ENCODE data around the gene CYB561D2.
A peak's percentile ranks its signal among the peaks of the same experiment; 100 is the strongest.

The CYB561D2 gene

DNA sequence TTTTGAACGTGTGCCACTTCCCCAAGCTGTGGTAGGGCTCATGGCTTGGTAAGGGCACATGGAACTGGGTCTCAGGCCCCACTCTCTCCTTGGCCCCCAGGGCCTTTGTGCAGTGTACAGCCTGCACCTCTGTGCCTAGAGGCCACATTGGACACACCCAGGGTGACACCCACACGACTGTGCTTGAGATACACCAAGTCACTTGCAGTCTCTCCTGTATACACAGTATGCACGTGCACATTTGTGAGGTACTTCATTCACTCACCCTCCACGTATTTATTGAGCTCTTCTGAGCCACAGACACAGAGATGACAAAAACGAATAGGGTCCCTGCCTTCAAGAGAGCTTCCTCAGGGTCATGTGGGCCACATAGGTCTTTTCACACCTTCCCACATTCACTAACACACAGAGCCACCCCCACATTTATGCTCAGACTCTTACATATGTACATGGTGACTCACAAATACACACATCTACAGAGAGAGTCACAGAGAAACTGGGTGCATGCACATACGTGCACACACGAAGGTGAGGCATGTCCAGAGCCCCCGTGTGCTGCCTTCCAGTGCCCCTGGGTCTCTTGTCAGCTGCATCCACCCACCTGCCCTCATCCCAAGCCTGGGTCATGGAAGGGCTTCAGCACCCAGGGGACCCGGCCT lies 18.5 kb downstream of the CYB561D2 start:
- DNase-seq: no peak

DNA sequence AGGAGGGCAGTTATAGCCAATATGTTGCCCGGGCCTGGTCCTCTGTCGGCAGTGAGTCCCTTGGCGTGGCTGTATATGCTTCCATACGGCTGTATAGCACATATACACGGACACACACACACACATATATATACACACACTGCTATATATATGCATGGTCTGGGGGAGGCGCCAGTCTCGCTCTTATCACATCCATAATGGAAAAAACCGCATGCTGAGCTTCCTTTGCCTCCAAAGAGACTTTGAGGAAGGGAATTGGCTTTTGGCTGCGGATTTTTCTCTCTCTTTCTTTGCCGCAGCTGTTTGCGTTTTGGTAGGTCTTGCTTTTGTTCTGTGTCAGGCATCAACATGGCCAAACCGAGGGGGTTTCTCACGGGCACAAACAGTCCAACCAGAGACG lies 19.9 kb downstream of the CYB561D2 start:
- peak; percentile 14 to 53 for DNase-seq

DNA sequence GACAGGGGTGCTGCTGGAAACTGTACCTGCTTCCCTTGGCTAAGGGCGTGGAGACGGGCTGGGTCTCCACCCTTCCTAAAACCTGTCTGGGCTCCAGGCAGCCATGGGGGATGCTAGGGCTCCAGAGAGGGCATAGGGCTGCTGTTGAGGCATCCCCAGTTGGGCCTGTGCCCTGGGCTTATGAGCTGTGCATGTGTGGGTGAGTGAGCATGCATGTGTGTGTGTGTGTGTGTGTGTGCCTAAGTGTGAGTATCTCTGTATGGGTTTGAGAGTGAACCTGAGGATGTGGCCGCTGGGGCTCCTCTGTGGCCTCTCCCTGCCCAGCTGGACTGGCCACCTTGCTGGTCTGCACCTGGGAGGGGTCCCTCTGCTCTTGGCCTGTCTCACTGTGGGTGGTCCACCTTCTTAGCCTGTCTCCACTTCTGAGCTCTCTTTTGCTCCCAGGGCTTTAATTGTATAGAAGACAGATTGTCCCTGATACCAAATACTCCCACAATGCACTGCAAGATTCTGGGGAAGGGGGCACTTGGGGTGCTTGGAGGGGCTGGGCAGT lies 20.5 kb downstream of the CYB561D2 start:
- DNase-seq: no peak

DNA sequence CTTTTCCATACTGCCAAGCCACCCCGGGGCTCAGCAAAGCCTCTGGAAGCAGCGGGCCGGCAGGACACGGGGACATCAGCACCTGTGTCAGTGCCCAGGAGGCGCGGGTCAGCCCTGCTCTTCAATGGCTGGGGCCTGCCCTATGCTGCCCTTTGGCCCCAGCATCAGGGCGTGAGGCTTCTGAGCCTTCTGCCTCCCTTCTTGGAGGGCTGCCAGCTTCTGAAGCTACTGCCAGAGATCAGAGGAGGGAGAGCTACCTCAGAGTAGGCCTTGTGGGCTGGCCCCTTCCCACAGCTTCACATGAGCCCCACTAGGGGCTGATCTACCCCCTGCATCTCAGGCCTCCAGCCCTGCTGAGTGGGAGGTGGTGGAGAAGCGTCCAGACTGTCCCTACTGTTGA lies 21.7 kb downstream of the CYB561D2 start:
- DNase-seq: peak in 1 of 2 experiments; percentile 19

DNA sequence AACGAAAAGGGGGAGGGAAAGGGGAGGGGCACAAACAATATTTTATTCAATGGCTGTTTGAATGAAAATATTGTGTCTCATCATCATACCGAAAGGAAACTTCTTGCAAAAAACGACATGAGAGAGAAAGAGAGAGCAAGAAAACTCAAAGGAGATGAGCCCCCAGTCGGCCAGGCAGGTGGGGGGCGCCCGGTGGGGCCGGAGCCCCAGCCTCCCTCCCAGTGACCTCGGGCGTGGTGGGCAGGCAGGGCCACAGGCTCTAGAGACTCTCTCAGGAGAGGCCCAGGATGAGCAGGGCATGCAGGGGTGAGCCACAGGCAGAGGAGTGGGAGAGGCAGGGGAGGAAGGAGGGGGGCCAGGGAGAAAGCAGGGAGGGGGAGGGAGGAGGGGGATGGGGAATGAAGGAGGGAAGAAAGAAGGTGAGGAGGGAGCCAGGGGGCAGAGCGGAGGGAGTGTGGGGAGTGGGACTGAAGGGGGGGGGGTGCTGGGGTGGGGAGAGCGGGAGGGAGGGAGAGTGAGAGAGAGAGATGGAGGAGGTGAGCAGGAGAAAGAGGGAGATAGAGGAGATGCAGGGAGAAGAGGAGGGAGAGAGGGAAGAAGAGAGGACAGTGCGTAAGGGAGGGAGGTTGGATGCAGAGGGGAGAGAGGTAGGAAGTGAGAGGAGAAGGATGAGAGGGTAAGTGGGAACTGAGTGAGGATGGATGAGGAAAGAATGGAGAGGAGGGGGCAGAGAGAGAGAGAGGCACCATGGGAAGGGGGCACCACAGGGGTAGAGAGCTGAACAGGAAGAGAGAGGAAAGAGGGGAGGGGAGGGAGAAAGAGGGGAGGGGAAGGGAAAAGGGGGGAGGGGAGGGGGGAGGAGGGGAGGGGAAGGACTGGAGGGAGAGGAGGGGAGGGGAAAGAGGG lies 22.7 kb downstream of the CYB561D2 start:
- DNase-seq: no peak

DNA sequence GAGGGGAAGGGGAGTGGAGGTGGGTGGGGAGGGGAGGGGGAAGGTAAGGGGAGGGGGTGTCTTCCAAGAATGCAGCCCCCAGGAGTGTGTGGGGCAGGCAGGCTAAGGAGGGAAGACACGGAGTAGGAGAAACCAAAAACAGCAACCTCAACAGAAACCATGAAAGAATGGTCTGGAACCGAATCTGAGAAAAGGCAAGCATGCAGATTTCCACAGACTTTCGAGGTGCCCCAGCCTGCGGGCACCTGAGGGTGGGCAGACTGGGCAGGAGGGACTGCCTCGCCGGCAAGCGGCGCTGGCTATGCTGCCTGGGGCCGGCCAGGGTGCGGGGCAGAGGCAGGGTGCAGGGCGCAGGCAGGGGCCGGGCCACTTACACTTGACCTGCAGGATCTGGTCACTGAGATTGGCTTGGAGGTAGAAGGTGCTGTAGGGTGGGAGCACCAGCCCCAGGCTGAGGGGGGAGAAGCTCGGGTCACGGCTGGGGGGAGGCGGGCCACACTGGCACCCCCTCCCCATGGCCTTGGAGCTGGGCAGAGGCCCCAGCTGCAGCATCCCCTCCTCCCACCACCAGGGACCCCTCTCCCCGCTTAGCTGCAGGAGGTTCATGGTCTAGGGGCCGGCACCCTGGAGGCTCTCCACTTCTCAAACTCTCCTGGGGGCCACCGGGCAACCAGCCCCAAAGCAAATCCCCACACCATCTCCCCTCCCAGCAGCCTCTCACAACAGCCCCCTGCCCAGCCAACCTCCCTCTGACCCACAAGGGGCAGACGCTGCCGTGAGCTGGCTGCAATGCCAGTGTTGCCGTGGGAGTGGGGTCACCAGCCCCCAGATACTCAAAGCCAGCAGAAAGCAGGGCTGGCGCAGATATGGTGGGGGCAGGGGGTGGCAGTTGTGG lies 23.9 kb downstream of the CYB561D2 start:
- DNase-seq: no peak

DNA sequence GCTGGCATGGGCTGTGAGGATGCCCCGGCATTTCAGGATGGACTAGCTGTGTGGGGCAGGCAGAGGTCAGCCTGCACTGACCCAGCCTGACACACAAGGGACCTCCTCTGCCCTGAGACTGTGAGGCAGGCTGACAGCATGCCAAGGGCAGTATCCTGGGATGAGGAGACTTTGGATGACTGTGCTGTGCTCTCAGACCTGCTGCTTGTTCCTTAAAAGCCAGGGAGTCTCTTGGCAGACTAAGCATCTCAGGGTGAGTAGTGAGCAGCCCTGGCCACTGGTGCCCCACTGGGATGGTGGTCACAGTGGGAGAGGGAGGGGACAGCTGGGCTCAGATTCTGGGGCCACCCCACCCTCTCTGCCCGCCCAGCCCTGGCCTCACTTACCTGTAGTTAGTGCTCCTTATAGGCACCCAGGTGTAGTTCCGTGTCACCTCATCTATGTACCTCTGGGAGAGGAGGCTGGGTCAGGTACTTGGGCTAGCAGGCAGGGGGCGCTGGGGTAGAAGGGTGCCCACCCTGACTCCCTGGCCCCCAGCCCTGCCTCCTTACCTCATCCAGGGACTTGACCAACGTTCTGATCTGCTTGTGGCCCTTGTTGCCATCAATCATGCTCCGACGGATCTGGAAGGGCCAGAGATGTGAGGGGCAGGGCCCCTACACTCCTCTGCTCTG lies 24.7 kb downstream of the CYB561D2 start:
- DNase-seq: no peak

DNA sequence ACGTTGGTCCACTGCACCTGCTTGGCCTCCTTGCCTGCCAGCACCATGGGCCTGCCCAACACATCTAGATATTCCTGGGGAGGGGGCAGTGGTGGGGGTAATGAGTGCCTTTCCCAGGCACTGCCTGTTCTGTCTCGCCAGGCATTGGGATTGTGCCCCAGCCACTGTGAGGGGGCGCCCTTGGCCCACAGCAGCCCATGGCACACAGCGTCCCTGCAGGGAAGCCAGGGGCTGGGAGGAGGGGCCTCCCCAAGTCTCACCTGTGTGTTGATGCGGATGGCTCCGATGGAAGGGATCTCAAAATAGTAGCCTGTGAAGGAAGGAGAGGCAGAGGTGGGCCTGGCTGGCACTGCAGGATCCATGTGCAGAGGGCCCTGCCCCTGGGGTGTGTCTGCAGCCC lies 27.4 kb downstream of the CYB561D2 start:
- no peak for DNase-seq

DNA sequence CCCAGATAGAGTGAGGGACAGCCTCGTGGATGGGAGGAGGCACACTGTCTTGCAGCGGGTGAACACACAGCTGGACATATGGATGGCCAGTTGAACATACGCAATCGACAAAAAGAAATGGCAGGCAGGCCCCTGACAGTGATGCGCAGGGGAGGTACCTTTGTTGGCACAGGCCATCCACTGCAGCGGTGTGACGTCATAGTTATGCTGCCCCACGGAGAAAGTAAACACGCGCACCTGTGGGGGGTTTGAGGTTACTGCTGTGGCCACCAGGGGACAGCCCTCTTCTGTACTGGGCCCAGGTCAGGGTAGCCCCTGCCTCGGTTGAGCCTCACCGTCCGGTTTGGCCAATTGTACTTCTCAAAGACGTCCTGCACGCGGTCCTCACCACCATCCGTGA lies 28.1 kb downstream of the CYB561D2 start:
- DNase-seq: no peak

DNA sequence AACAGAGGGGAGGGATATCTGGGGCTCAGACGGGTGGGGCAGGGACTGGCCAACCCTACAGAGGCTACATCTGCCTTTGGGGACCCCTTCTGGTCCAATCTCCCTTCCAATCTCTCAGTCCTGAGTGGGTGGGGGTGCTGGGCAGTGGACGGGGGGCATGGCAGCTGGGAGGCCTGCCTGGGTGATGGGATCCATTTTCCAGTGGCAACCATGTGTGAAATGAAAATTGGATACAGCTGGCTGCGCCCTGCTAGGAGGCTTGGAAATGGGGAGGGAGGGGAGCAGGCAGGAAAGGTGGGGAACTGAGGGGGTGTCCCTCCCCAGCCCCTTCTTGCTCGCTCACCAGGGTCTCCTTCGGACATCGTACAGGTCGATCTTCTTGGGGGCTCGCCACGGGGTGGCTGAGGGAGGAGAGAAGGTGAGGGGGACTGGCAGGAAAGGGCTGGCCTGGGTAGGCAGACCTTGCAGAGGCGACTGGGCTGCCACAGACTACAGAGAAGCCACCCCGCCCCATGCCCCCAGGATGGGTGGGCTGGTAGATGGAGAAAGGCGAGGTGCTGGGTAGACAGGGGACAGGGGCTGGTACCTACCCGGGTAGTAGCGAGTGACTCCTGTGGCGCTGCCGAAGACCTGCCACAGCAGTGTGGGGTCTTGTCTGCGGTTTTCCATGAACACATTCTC lies 29.9 kb downstream of the CYB561D2 start:
- DNase-seq: no peak

DNA sequence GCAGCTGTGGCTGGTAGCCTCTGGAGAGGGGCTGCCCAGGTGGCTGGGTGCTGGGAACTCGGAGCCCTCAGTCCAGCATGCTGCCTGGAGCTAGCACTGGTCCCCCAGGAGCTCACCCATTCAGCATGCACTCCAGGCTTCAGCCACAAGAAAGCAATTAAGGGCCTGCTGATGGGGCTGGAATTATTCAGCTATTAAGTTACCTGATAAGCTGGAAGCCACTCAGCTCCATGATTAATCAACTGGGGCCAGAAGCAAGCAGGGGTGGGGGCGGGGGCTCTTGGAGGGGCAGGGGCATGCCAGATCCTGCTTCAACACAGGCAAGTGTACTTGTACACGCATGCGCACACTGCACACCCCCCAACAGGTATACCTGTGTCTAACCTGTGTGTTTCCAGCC lies 30.7 kb downstream of the CYB561D2 start:
- DNase-seq: peak; percentile 57 to 79

DNA sequence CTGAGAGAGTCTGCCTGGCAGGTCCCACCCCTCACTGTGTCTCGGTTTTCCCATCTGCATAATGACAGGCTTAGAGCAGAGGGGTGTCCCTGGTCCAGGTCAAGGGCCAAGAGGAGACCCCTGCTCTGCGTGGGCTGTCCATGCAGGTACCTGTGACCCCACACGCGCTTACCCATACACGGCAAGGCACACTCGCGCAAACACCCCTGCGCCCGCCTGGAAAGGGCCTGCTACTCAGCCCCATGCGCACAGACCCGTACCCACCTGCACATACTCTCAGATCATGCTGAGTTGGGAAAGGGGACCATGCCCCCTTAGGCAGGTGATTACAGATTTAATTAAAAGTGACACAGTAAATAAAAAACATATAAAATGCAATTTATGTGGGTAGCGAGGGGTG lies 32.1 kb downstream of the CYB561D2 start:
- no peak for DNase-seq

DNA sequence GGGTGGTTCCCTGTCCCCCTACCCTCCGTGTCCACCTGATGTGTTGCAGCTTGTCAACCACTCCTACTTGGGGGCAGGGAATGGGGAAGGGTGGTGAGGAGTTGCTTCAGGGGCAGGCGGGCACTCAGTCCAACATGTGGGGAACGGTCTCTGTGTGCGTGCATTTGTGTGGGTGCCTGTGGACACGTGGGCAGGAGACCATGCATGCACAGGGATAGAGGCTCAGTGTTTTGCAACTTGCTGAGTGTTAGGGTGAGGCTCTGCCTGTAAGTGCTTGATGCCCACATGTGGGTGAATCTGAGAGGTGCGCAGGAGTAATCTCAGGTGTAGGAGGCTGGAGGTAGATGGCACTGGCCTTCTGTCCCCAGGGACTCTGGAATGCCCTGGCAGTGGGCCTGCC lies 33.1 kb downstream of the CYB561D2 start:
- no peak for DNase-seq

DNA sequence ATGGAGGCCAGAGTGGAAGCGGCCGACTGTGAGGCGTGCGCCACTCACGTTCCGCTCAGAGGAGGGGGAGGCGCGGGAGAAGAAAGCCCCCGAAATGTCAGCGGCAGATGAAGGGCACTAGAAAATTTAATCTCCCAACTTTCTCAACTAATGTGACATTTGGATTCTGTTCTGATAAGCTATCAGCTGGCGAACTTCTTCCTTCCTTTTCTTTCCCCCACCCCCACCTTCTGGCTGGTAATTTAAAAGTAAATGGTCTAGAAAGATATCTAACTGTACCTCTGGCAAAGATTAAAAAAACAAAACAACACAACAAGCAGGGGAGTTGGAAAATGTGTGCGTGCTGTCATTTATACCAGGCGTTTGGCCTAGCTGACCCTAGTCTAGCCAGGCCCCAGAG lies 35.1 kb downstream of the CYB561D2 start:
- DNase-seq: peak in 1 of 2 experiments; percentile 15

DNA sequence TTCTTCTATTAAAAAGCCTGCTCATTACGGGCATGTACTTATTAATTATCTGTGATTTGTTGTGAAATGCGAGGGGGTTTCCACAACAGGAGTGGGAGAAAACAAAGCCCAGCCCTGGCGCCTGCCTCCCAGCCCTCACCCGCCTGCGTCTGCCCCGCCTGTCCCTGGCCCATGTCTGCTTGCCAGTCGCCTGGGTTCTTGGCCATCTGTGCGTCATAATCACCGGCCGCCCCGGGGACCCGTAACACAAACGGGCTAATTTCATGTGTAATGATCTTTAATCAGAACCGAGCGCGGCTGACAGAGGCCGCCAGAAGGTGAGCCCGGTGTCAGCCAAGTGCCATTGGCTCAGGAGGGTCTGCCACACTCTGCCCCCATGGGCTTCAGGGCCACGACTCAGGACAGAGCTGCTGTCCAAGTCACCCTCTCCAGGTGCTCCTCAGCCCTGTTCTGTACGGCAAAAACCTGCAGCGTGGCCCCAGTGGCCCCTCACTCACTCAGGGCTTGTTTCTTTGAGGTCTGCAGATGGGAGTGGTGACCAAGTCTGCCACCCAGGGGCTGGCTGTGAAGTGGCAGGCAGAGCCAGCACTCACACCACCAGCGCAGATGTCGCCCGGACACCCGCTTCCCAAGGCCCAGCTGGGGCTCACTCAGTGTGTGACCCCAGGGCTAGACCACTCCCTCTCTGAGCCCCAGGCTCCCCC lies 37.5 kb downstream of the CYB561D2 start:
- DNase-seq: peak; percentile 68 to 81

DNA sequence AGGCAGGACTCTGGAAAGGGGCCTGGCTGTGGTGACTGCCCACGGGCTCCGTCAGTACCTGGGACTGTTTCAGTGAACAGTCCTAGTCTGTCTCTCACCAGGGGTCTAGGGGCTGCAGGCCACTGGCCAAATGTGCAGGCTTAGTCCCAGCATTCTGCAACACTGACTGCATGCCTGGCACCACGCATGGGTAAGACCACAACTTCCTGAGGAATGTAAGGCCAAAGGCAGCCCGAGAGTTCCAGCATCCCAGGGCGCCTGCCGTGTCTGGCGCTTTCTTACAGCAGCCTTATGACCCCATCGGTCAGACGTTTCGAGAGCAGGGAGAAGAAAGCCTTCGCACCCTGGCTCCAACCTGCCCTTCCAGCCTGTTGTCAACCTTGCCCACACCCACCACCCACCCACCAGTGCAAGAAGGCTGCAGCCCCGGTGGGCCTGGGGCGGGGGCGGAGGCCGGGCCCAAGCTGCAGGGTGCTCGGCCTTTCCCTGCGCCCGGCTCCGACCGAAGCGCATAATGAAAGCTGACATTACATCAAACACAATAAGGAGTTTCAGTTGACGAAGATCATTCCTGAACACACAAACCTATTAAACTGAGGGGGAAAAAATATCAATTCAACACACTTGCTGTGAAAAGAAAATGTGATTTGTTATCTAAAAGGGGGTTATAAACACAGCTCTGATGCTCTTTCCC lies 38.2 kb downstream of the CYB561D2 start:
- no peak for DNase-seq

DNA sequence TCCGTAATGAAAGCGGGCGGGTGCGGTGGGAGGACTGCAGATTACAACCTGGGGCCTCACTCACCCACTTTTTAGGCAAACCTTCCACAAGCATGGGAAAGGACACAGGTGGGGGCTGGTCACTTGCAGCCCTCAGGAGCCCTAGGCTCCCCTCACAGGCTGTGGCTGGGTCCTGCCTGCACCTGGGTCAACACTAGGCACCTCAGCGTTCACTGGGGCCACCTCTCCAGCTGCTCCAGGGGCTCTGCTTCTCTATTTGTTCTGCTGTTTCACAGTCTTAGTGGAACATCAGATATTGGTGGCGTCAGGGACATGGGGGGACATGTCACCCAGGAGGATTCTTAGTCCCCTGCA lies 38.7 kb downstream of the CYB561D2 start:
- DNase-seq: no peak

DNA sequence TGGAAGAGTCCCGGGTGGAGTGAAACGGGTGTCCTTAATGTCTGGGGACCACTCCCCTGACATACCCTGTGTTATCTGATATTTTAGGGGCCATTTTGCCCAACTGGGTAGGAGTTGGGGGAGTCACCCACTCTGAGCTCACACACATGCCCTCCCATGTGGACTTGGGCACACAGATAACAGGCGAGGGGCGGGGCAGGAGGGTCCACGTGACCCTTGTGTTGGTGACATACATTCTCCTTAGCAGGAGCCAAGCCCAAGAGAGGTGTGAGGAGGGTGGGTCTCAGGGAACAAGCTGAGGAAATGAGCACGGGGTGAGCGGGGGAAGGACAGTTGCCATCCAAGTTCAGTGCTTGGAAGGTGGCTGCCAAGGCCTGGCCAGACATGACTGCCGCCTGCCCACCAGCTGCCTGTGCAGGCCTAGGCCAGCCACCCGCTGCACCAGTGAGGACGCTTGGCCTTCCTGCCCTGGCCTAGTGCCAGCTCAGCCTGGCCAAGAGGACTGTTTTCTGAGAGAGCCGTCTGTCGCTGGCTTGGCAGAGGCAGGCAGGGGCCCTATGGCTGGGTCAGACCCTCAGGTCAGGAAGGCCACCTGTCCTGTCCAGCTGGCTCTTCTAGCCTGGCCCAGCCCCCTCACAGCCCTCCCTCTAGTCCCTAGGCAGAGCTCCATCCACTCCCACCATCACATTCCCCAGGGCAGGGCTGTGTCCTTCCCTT lies 40.0 kb downstream of the CYB561D2 start:
- DNase-seq: peak; percentile 57 to 84

DNA sequence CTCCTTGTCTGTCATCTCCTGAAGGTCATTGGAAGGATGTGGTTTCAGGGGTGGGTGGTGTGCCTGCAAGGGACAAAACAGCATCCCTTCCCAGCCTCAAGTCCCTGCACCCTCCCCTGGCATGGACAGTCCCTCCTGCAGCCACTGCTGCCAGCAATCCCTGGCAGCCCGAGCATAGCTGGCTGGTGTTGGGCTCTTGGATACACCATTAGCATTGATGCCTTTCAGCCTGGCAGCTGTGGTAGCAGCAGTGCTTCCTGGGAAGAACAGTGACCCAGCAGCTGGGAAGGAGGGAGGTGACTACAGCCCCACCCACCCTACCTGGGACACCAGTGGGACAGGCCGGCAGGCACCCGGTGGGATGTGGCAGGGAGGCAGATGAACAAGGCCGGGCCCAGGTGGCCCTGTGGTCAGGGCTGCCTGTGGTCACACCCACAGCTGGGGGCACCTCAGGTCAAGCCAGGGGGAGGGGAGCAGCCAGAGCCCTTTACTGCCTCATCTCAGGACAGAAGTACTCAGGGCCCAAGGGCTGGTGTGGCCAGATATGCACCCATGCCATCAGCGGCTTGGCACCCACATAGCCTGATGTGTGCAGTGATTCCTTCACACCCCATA lies 41.5 kb downstream of the CYB561D2 start:
- no peak for DNase-seq
